ENCODE measurements around the gene SCAI. TPM values are rescaled to one million over a fixed set of nuclear protein-coding genes. Genes with fewer than 3 reads are reported as not detected.
"Not testable (repeated sequence)": the region's sequence is repeated elsewhere in the genome, so short reads cannot be mapped to it uniquely, and the experiment has no call there.

The SCAI gene
- total RNA-seq, 2 donors from 2014 or later, result 6.7 to 7.6 TPM

DNA sequence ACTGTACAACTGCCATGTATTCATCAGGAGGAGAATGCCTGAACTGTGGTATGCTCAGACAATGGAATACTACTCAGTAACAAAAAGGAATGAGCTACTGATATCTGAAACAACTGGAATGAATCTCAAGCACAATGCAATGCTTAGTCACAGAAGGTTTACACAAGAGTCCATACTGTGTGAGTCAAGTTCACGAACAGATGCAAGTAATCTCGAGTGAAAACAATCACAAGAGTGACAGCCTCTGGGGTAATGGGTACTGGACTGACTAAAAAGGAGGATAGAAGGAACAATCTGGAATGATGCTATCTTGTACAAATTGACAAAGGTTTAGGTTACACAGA lies 182.9 kb downstream of the SCAI start:
- 73 to 75% methylated on average over 2 of the region's 2 CpGs for WGBS, 2 donors
- DNase-seq (no peak), ATAC-seq (no peak)
- intact Hi-C loops (cut with DNase I), result no loop called here
- no peak overlapping the region for H3K27ac ChIP-seq
- no peaks in the 10 kb centered on the region for H3K27me3 ChIP-seq
- no peaks in the 10 kb centered on the region for H3K9me3 ChIP-seq
- no peak overlapping the region for H3K4me3 ChIP-seq
- peaks cover 7% of the 10 kb centered on the region for H3K4me1 ChIP-seq
- H3K36me3 ChIP-seq (replicated peaks in 1 of 2; ENCODE audit: insufficient read depth in 1 of 2, low read depth in 2 of 2), result no peaks in the 10 kb centered on the region
- TF ChIP-seq POLR2A (IDR thresholded peaks at IDR 0.05), result no peak
- no peak for TF ChIP-seq CTCF (IDR thresholded peaks at IDR 0.05)

DNA sequence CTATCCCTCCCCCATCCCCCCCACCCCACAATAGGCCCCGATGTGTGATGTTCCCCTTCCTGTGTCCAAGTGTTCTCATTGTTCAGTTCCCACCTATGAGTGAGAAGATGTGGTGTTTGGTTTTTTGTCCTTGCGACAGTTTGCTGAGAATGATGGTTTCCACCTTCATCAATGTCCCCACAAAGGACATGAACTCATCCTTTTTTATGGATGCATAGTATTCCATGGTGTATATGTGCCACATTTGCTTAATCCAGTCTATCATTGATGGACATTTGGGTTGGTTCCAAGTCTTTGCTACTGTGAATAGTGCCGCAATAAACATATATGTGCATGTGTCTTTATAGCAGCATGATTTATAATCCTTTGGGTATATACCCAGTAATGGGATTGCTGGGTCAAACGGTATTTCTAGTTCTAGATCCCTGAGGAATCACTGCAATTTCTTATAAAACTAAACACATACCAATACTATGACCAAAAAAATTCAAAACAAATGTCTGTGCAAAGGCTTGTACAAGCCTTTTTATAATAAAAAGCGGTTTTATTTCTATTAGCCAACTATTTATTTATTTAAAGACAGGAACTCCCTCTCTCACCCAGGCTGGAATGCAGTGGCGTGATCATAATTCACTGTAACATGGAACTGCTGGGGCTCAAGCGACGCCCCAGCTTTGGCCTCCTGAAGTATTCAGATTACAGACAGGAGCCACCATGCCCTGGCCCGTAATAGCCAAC lies 183.5 kb downstream of the SCAI start:
- H3K27ac ChIP-seq; DNase-seq; ATAC-seq; H3K9me3 ChIP-seq; intact Hi-C loops (cut with DNase I); H3K27me3 ChIP-seq; H3K36me3 ChIP-seq (replicated peaks in 1 of 2; ENCODE audit: insufficient read depth in 1 of 2, low read depth in 2 of 2); H3K4me1 ChIP-seq; H3K4me3 ChIP-seq: not testable (repeated sequence)
- WGBS, 2 donors, result 93 to 95% methylated on average over 9 of the region's 9 CpGs

GRCh38 chr9:124954255-124954654 lies 189.1 kb downstream of the SCAI start:
- Histone ChIP-seq H3K27ac (no peak overlapping the region), H3K9me3 (no peaks in the 10 kb centered on the region), H3K27me3 (no peaks in the 10 kb centered on the region), H3K4me1 (no peaks in the 10 kb centered on the region), H3K4me3 (no peak overlapping the region), H3K36me3 (replicated peaks in 1 of 2; ENCODE audit: insufficient read depth in 1 of 2, low read depth in 2 of 2) (no peaks in the 10 kb centered on the region)
- TF ChIP-seq CTCF (IDR thresholded peaks at IDR 0.05), result no peak
- no peak for TF ChIP-seq POLR2A (IDR thresholded peaks at IDR 0.05)
- 70 to 88% methylated on average over 1 of the region's 1 CpG for WGBS, 2 donors
- intact Hi-C loops (cut with DNase I), result no loop called here
- ATAC-seq (no peak), DNase-seq (no peak)

DNA sequence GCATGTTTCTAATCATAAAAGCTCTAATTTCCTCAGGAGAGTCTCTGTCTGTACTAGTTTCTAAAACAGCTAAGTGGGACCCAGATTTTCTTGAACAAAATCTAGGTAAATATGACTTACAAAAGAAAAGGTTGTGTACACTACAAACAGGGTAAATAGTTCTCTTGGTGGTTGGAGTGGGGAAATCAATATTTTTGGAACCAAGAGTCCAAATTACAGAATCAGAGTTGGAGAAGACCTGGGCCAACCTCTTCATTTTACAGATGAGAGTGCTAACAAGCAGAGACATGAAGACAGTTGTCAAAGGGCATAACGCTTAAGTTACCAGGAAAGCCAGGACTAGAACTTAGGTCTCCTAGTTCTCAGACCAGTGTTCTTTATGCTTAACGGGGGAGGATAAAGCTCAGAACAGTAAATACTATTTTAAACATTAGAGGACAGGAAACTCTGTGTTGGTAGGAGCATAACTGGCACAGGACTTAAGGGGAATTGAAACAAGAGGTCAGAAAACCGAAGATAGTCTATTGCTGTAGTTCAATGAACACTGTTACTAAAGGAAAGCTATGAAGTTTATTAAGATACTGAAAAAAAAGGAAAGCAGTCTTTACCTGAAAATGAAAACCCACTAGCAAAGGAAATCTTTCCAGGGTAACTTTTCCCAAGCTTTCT lies 193.1 kb downstream of the SCAI start:
- intact Hi-C loops (cut with DNase I), result no loop called here
- TF ChIP-seq POLR2A (IDR thresholded peaks at IDR 0.05), result no peak
- TF ChIP-seq CTCF (IDR thresholded peaks at IDR 0.05), result no peak
- Histone ChIP-seq H3K27ac (no peak overlapping the region), H3K9me3 (no peaks in the 10 kb centered on the region), H3K4me1 (no peaks in the 10 kb centered on the region), H3K27me3 (no peaks in the 10 kb centered on the region), H3K36me3 (replicated peaks in 1 of 2; ENCODE audit: insufficient read depth in 1 of 2, low read depth in 2 of 2) (no peaks in the 10 kb centered on the region), H3K4me3 (no peak overlapping the region)
- no peak for DNase-seq
- no peak for ATAC-seq
- 64 to 68% methylated on average over 3 of the region's 3 CpGs for WGBS, 2 donors

- Histone ChIP-seq H3K9me3 (no peaks in the 10 kb centered on the region), H3K27ac (no peak overlapping the region), H3K27me3 (no peaks in the 10 kb centered on the region), H3K4me1 (no peaks in the 10 kb centered on the region), H3K4me3 (no peak overlapping the region), H3K36me3 (replicated peaks in 1 of 2; ENCODE audit: insufficient read depth in 1 of 2, low read depth in 2 of 2) (no peaks in the 10 kb centered on the region)
- 82 to 89% methylated on average over 2 of the region's 2 CpGs for WGBS, 2 donors
- intact Hi-C loops (cut with DNase I), result no loop called here
- TF ChIP-seq CTCF (IDR thresholded peaks at IDR 0.05) (no peak), POLR2A (IDR thresholded peaks at IDR 0.05) (no peak)
- ATAC-seq (no peak), DNase-seq (no peak)
Measured at GRCh38 chr9:124949387-124949786, 193.9 kb downstream of the SCAI start.
